RWPE1 (cell line): ENCODE results near the gene DNHD1.

ENCODE experiments used
- CTCF ChIA-PET: fragments of 350-600 bp; sonication (Branson Sonifier 250); formaldehyde crosslinking; extraction: SDS; loops from one replicate; lab custom pipeline; 2021; lab: Yijun Ruan, JAX
- POLR2A ChIA-PET: fragments of 400-600 bp; formaldehyde crosslinking; extraction: SDS; loops from one replicate; lab custom pipeline; 2020; ENCODE audit warnings: antibody characterized with exemption; ENCODE audit not compliant: low non-redundant PET; lab: Yijun Ruan, JAX
- DNase-seq: peaks from one replicate; pipeline ENCODE4 v3.0.0; 2012; ENCODE audit warnings: low spot score
- H3K27ac ChIP-seq: fragments of 450-650 bp; 2 replicates; pipeline ENCODE4 v1.5.1; 2017
- CTCF ChIP-seq: fragments of 450-650 bp; conservative IDR thresholded peaks from 2 replicates; pipeline ENCODE4 v1.5.1; 2017; ENCODE audit warnings: low read depth, mild to moderate bottlenecking

DNHD1 gene

GRCh38 chr11:6546735-6547134, 49.7 kb downstream of the DNHD1 start:
- no peak for TF ChIP-seq CTCF
- POLR2A ChIA-PET: no interaction called here
- CTCF ChIA-PET: interaction anchor here (0.5 kb wide), 1 partner anchor 167 kb away, joined by 3 read pairs; no protein-coding TSS in a partner anchor
- DNase-seq: no peak
- no peak overlapping the region for H3K27ac ChIP-seq

- ChIA-PET CTCF (no interaction called here), POLR2A (no interaction called here)
- no peak overlapping the region for H3K27ac ChIP-seq
- no peak for TF ChIP-seq CTCF
- no peak for DNase-seq
Measured at GRCh38 chr11:6547177-6547576, 50.1 kb downstream of the DNHD1 start.

GRCh38 chr11:6548121-6548520, 51.0 kb downstream of the DNHD1 start:
- TF ChIP-seq CTCF: no peak
- POLR2A ChIA-PET: no interaction called here
- H3K27ac ChIP-seq: no peak overlapping the region
- no peak for DNase-seq
- CTCF ChIA-PET: interaction anchor here (0.7 kb wide), 1 partner anchor 17 kb away, joined by 3 read pairs; no protein-coding TSS in a partner anchor

- ChIA-PET POLR2A (no interaction called here), CTCF (interaction anchor here (0.7 kb wide), 1 partner anchor 18 kb away, joined by 3 read pairs; no protein-coding TSS in a partner anchor)
- TF ChIP-seq CTCF: no peak
- no peak overlapping the region for H3K27ac ChIP-seq
- no peak for DNase-seq
Measured at GRCh38 chr11:6548641-6549040, 51.6 kb downstream of the DNHD1 start.

- DNase-seq: no peak
- ChIA-PET POLR2A (no interaction called here), CTCF (no interaction called here)
- no peak overlapping the region for H3K27ac ChIP-seq
- TF ChIP-seq CTCF: no peak
Measured at GRCh38 chr11:6553634-6554033, 56.6 kb downstream of the DNHD1 start.

GRCh38 chr11:6554828-6555706, 58.0 kb downstream of the DNHD1 start:
- DNase-seq: no peak
- no peak for TF ChIP-seq CTCF
- H3K27ac ChIP-seq: no peak overlapping the region
- POLR2A ChIA-PET: no interaction called here
- CTCF ChIA-PET: interaction anchor here (0.7 kb wide), 1 partner anchor 248 kb away, joined by 3 read pairs; no protein-coding TSS in a partner anchor
